NCI-H2227 (cell line): ENCODE measurements around the gene GPX8.

Source experiments
- DNase-seq: peaks from one replicate; lab custom pipeline; 2025; ENCODE audit not compliant: unreplicated experiment; lab: John Stamatoyannopoulos, UW

GPX8 gene

DNA sequence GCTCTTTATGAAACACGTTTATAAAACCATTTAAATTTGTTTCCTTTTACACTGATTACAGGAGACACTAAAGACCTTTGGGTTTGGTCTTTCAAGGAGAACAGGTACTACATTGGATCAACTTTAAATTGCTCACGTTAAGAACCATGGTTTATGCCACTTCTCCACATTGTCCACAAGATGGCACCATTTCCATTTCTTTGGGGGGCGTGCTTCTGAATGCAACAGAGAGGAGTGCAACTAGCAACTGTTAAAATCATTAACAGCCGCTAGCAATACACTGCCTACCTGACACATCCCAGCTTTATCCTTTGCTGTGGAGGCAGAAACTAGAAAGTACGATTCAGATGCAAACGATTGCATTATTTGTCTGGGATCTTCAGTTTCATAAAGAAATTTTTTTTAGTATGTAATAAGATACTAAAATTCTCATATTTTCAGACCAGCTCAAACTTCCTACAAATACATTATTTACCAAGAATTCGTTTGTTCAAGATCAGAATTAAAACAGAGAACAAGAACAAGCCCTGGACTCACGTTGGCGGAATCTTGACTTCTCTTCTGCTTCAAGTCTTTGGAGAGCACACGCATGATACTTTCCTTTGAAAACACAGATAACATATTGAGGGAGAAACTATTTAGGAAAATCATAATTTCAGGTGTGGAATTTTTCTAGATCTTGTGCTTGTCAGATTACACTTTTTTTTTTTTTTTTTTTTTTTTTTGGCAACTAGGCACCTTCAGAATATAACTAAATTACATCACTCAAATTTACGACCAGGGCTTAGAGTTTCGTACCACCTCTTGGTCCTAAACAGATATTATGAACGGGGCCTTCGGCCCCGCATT lies 12.3 kb downstream of the GPX8 start:
- DNase-seq, result peak; percentile 79

DNA sequence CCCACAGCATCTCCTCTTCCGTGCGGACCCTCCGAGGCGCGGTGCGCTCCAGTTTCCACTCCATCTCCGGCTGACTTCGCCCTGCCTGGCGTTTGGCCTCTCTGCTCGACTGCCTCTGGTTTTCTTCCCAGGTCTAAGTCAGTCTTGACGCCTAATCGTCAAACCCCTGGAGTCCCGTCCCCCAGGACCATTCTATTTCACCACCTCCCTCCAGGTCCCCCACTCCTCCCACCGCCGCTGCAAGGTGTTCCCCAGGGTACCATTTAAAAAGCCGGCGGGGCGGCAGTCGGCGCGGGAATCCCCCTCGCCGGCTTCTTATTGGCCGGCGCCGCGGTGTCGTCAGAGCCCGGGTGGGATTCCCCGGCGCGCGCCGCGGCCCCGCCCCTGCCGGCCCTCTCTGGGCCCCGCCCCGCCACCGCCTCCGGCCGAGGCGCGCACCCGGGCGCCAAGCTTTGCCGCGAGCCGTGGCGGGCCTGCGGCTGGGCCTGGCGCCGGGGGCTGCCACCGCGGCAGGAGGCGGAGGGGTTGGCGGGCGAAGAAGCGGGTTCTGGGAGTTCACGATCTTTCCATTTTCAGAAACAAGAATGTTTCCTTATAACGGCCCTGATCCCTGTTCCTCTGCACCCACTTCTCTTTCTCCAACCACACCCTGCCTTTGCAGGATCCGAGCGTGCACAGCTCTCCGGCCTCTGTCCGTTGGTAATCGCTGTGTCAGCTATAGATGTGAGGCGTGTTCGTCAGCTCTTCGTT lies 13.1 kb downstream of the GPX8 start, which contains the start of gene CDC20B:
TSS of gene CDC20B (minus strand) at position 241 of the 750 bp plus-strand sequence. CDS start at position 64, 177 bp downstream.
- peak; percentile 87 for DNase-seq

DNA sequence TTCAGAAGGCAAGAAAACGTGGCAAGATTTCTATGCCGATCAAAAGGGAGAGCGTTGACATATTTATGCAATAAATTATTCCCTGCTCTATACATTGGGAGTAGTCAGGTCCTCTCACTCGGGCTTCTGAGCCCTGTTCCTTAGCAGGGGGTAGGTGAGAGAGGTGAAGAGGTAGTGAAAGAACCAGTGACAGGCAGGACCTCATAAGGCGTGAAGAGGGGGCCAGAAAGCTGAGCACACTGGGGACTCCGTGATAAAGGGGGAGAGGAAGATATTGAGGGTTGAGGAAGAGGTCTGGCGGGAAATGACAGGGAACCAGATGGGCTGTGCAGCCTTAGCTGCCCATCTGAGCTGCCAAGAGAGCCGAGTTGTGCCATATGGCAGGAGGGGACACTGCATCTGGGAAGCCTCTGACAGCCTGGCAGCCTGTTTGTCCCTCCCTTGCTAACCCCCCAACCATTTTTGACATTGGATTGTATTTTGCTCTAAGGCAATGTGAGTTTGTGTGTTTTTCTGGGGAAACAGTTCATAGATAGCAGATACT lies 13.8 kb downstream of the GPX8 start:
- DNase-seq, result no peak

DNA sequence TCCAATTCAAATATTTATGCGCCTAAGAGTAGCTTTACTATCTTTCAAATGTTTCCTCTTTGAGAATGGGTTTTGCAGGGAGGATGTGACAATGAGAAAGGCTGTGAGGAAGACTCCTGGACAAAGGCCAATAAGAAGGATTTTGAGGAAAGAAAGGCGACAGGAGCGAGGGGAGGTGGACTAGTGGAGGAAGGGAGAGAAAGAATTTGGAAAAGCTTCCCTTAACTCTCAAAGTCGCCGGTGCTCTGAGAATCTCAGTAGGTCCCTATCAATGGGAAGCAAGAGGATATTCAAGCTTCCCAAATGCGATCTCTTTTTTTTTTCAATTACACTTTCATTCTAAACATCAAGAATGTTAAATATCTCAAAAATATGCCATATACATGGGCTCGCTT lies 15.8 kb downstream of the GPX8 start:
- no peak for DNase-seq

DNA sequence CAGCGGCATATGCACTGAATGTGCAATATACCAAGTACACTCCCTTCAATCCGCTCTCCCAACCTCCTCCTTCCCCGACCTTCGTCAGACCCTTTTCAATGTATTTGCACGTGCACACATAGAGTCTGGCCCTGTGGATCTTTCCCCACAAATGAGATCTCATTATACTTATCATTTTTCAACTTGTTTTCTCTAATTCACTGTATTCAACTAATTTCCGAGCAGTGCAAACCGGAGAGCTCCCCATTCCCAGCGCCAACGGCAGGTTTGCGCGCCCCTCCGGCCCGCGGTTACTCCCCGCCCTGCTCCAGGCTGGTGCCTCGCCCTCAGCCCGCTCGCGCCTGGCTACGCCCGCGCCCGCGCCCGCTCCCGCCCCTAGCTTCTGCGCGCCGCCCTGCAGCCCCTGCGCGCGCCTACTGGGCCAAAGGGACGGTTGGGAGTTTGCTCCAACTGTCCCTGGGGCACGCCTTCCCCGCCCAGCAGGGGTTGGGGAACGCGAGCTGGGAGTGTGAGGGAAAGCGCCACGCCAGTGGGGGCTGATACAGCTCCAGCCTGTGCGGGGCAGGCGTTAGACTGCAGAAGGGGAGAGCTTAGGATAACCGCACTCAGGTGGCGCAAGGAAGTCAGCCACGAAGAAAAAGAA lies 16.3 kb downstream of the GPX8 start:
- DNase-seq, result peak; percentile 77

DNA sequence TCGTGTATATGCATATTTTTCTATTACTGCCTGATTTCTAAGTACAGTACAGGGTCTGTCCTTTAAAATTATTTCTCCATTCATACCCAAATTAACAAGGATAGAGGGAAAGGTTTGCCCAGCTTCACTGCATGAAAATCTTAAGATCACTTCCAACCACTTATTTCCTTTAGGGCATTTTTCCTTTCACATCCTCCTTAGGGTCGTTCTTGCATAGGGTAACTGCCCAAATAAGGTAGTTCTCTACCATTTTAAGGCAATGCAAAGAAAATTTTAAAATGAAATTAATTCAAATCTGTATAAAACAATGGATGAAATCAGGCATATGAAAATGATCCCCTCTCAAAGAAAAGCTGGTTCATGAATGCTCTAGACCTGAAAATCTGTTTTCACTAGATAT lies 17.1 kb downstream of the GPX8 start:
- DNase-seq, result no peak

DNA sequence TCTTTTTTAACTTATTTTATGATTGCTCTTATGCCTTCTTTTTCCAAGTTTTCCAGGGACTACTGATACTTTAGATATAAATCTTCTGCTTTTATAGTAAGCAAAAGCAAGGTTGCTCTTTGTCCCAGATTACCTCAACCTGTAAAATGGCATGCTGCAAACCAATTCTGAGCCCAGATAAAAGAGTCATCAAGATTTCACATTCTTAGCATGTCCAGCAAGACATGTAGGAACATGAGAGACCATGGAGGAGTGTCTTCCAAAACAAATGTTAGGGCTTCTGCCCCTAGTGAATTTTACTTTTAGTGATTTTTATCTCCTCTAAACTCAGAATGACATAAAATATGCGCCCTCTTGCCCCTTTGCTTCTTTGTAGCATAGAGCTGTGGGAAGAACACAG lies 20.0 kb downstream of the GPX8 start:
- DNase-seq, result no peak

DNA sequence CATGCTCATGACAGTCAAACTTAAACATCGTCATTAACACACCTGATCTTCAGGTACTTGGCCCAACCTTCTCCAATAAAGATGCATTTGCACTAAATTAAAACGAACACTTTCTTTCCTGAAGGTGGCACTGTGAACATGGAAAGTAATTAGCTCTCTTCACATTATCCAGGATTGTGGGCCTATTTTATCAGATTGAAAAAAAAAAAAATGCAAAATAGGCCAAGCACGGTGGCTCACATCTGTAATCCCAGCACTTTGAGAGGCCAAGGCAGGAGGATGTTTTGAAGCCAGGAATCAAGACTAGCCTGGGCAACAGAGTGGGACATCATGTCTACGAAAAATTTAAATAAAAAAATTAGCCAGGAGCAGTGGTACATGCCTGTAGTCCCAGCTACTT lies 27.4 kb downstream of the GPX8 start:
- DNase-seq, result no peak

DNA sequence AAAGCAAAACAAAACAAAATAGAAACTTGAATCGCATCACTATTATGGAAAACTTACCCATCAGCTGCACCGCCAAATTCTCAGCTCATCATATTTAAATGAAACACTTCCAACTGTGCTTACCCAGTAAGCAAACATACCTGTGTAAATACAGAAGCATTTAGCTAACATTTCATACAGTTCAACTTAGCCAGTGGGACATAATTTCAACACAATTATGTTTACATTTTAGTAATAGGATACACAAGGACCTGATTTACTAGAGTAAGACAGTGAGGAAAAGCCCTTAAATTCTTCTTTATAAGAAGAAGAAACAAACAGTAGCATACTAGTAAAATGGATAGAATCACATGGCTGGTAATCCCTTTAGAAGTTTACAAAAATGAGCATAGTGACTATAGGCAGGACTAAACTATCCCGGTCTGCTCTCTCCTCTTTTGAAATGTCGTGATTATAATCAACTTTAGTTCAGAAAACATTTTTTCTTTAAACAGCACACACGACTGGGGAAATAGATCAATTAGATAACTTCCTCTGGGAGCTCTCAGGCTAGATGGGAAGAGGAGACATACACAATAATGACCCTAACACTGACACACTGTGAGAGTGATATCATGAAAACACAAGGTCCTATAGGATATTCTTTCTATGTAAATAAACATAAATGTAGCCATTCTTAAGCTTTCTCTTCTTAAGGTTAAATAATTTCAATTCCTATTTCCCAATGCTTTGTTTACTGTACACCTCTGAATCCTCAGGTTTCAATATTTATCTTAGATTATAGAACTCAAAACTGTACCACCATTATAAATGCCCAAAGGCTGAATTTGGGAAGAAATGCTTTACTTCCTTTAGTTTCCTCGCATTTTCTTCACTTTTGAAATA lies 28.9 kb downstream of the GPX8 start:
- DNase-seq, result no peak

DNA sequence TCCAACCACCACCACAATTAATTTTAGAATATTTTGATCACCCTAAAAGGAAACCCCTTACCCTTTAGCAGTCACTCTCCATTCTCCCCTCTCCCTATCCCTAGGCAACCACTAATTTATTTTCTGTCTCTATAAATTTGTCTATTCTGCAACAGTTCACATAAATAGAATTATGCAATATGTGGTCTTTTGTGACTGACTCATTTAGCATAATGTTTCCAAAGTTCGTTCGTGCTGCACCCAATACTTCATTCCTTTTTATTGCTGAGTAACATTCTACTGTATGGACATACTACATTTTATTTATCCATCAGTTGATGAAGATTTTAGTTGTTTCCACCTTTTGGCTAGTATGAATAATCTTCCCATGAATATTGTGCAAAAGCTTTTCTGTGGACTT lies 31.2 kb downstream of the GPX8 start:
- DNase-seq, result no peak

DNA sequence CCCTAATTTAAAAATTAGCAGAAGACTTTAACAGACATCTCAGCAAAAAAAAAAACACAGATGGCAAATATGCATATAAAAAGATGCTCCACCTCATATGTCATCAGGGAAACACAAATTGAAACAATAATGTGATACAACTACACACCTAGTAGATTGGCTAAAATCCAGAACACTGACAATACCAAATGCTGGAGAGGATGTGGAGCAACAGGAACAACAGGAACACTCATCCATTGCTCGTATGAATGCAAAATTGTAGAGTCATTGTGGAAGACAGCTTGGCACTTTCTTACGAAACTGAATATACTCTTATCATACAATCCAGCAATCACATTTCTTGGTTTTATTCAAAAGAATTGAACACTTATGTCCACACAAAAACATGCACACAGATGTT lies 45.0 kb downstream of the GPX8 start:
- no peak for DNase-seq

DNA sequence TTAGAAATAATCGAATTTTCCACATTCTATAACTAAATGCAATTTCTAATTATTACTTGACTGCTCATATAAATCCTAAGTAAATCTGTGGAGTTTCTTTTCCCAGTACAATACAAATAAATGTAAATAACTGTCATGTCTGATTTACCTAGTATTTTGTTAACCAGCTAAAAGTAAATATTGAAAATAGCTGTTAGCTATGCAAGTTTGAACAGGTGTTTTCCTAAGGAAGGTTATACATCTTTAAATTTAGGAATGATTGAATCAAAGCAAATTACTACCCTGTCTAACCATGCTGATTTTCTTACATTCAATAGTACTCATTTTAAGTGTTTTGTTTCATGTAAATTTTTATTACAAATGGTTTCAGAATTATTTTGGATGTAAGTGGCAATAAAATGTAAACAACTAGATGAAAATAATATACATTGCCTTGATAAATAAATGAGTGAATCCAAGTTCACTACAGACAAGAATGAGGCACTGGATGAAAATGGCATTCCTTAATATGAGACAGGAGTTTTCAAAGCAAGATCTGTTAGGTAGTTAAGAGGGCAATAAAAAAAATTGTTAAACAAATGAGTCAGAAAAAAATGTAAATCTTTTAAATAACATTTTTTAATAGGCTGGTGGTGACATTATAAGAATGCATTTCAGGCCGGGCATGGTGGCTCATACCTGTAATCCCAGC lies 51.4 kb downstream of the GPX8 start:
- no peak for DNase-seq
